SK-N-MC (cell line): ENCODE results near the gene TXNIP.
A peak's percentile ranks its signal among the peaks of the same experiment; 100 is the strongest.

Experiments used
- DNase-seq: peaks from one replicate; pipeline ENCODE4 v3.0.0-alpha.2; 2011; ENCODE audit warnings: low read depth, low spot score
- H3K27ac ChIP-seq: fragments of 200-600 bp; sonication (generic); 2 replicates; pipeline ENCODE4 v1.5.1; 2016; ENCODE audit warnings: mixed run types
- H3K36me3 ChIP-seq: fragments of 200-600 bp; sonication (generic); 2 replicates; pipeline ENCODE4 v1.6.1; 2017; ENCODE audit warnings: antibody characterized with exemption, low read length, mixed read lengths; ENCODE audit not compliant: insufficient read depth
- H3K4me3 ChIP-seq: fragments of 200-600 bp; sonication (generic); 2 replicates; pipeline ENCODE4 v1.5.1; 2016
- H3K9ac ChIP-seq: fragments of 200-600 bp; sonication (generic); 2 replicates; pipeline ENCODE4 v1.8.0; 2017; ENCODE audit warnings: mixed run types, mixed read lengths; ENCODE audit not compliant: insufficient read length
- H3K9me3 ChIP-seq: fragments of 200-600 bp; sonication (generic); 2 replicates; pipeline ENCODE4 v1.6.1; 2017; ENCODE audit warnings: low read depth, mild to moderate bottlenecking, antibody characterized with exemption, low read length, moderate library complexity, mixed read lengths
- EZH2 ChIP-seq: fragments of 200-600 bp; sonication (generic); IDR thresholded peaks from one replicate; pipeline ENCODE4 v1.6.1; 2017; ENCODE audit warnings: antibody characterized with exemption
- FOXP2 ChIP-seq: optimal IDR thresholded peaks from 2 replicates; pipeline ENCODE3; 2011; ENCODE audit warnings: mild to moderate bottlenecking, moderate library complexity; ENCODE audit not compliant: insufficient read depth; ENCODE audit errors: extremely low read length, control extremely low read depth
- POLR2AphosphoS5 ChIP-seq: IDR thresholded peaks from 2 replicates; pipeline ENCODE4 v1.6.1; 2012; ENCODE audit warnings: mild to moderate bottlenecking, low read depth, low read length, borderline replicate concordance

TXNIP gene

GRCh38 chr1:145942871-145943270 lies 53.5 kb downstream of the TXNIP start:
- no peak for TF ChIP-seq EZH2
- no peak for TF ChIP-seq FOXP2
- no peak for TF ChIP-seq POLR2AphosphoS5
- Histone ChIP-seq H3K4me3 (peak overlapping the region; percentile 2; the same call in 1 of the 2 replicates), H3K27ac (peak overlapping the region; percentile 81), H3K9ac (peak overlapping the region; percentile 52), H3K36me3 (peaks cover 29% of the 10 kb centered on the region), H3K9me3 (no peaks in the 10 kb centered on the region)
- DNase-seq = no peak
